Heart left ventricle (tissue), 13 donors: Measurements from ENCODE around the gene LAMA1.

ENCODE experiments used
- POLR2A ChIP-seq, 2 donors: fragments of 450-650 bp; IDR thresholded peaks; one replicate each; pipeline ENCODE4 v1.6.1; 2017; ENCODE audit warnings: antibody characterized with exemption in 2 of 2, mild to moderate bottlenecking in 2 of 2, moderate library complexity in 2 of 2
- TF ChIP-seq, protein P1 (sequence below), 12 donors: fragments of 200-600 bp; sonication (generic) in 4 of 12; IDR thresholded peaks; one replicate each; pipeline versions ENCODE4 v1.5.0 to v1.8.0; 2018 to 2022; ENCODE audit warnings: antibody characterized with exemption in 12 of 12, mild to moderate bottlenecking in 5 of 12
- donor health status: ischemic (EF 13 %, LVEDD 7.1; RV severe dilation, severe dysfunction).
- donor health status: DM: no; HTN: yes; CAD: no.
- donor health status: DM: no; HTN: no; CAD: no.
- donor health status: ischemic (EF 25% LVEDD 6.9; RV normal size, moderate dysfunction).
- donor health status: ischemic (EF 25% LVEDD 5.7; RV mildly dilated, moderate dysfunction).
- donor health status: ischemic (EF 35%, LVEDD 5.7; RV mildly dilated, moderate dysfunction).
- donor health status: nonischemic (EF 11% LVEDD 7.7; RV severe dilation, severe dysfunction).
- donor health status: DM: yes; HTN: yes; CAD: no.
- donor health status: PGD.
- donor health status: ischemic (EF 29% LVEDD 5.4; RV normal size, mild dysfunction).
- donor health status: nonischemic (EF 23%, LVEDD 6.1; RV moderate dilation, normal function).

DNA sequence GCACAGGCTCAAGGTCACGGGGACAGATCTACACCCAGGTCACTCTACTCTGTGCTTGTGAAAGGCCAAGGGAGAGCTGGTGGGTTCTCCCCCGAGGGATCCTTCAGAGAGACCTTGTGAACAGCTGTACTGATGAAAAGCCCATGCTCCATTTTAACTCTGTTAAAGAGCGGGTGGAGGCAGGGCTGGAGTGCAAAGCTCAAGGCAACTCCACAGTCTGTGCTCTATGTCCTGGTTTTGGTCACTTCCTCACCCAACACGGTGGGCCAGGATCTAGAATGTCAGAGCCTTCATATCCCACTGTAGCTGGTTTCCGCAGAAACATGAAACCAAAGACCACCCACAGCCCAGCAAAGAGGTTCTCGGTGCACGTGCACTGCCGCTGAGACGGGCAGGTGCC is 177.1 kb downstream of the LAMA1 start:
- TF ChIP-seq POLR2A (IDR thresholded peaks at IDR 0.05), result no peak
- TF ChIP-seq, protein P1, sequence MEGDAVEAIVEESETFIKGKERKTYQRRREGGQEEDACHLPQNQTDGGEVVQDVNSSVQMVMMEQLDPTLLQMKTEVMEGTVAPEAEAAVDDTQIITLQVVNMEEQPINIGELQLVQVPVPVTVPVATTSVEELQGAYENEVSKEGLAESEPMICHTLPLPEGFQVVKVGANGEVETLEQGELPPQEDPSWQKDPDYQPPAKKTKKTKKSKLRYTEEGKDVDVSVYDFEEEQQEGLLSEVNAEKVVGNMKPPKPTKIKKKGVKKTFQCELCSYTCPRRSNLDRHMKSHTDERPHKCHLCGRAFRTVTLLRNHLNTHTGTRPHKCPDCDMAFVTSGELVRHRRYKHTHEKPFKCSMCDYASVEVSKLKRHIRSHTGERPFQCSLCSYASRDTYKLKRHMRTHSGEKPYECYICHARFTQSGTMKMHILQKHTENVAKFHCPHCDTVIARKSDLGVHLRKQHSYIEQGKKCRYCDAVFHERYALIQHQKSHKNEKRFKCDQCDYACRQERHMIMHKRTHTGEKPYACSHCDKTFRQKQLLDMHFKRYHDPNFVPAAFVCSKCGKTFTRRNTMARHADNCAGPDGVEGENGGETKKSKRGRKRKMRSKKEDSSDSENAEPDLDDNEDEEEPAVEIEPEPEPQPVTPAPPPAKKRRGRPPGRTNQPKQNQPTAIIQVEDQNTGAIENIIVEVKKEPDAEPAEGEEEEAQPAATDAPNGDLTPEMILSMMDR (IDR thresholded peaks at IDR 0.05), result no peak
